Endothelial cell (in vitro differentiated cells): ENCODE results near the gene SLC24A3. TPM values are rescaled to one million over a fixed set of nuclear protein-coding genes. Genes with fewer than 3 reads are reported as not detected.

Experiments used
- DNase-seq: peaks from one replicate; pipeline ENCODE4 v3.0.0; 2021; ENCODE audit warnings: low spot score
- H3K27ac Mint-ChIP-seq: one replicate; pipeline ENCODE4 v1.8.0; 2021; ENCODE audit warnings: mixed read lengths, inconsistent platforms; ENCODE audit not compliant: unreplicated experiment
- H3K27me3 Mint-ChIP-seq: one replicate; pipeline ENCODE4 v1.8.0; 2021; ENCODE audit warnings: mild to moderate bottlenecking, moderate library complexity, mixed read lengths, inconsistent platforms; ENCODE audit not compliant: unreplicated experiment
- H3K36me3 Mint-ChIP-seq: one replicate; pipeline ENCODE4 v1.8.0; 2021; ENCODE audit warnings: mild to moderate bottlenecking, low read depth, mixed read lengths, inconsistent platforms; ENCODE audit not compliant: unreplicated experiment
- H3K4me1 Mint-ChIP-seq: one replicate; pipeline ENCODE4 v1.8.0; 2021; ENCODE audit warnings: mild to moderate bottlenecking, mixed read lengths, inconsistent platforms; ENCODE audit not compliant: unreplicated experiment
- H3K4me3 Mint-ChIP-seq: one replicate; pipeline ENCODE4 v1.8.0; 2021; ENCODE audit warnings: mild to moderate bottlenecking, mixed read lengths, inconsistent platforms; ENCODE audit not compliant: unreplicated experiment
- H3K9me3 Mint-ChIP-seq: one replicate; pipeline ENCODE4 v1.8.0; 2021; ENCODE audit warnings: mixed read lengths, inconsistent platforms; ENCODE audit not compliant: unreplicated experiment
- total RNA-seq: library from RNA; stranded (reverse); fragmentation: NEBNext Ultra II Directional; extraction: Animal tissue kit (Norgen Biotek cat#: 25700); gene quantifications from one replicate; pipeline ENCODE4 v1.2.1, GENCODE V29; 2021; ENCODE audit not compliant: unreplicated experiment
- TF ChIP-seq, protein P1 (sequence below): fragments of 200-600 bp; sonication (generic); IDR thresholded peaks from one replicate; pipeline ENCODE4 v1.5.0; 2021; ENCODE audit warnings: antibody characterized with exemption; ENCODE audit not compliant: unreplicated experiment

The SLC24A3 gene
- total RNA-seq, 1 donor from 2014 or later, result 0.15 TPM

GRCh38 chr20:19236371-19237055 lies 24.1 kb downstream of the SLC24A3 start:
- no peak for DNase-seq
- no peaks in the 10 kb centered on the region for H3K36me3 Mint-ChIP-seq
- H3K4me1 Mint-ChIP-seq, result no peaks in the 10 kb centered on the region
- TF ChIP-seq, protein P1, sequence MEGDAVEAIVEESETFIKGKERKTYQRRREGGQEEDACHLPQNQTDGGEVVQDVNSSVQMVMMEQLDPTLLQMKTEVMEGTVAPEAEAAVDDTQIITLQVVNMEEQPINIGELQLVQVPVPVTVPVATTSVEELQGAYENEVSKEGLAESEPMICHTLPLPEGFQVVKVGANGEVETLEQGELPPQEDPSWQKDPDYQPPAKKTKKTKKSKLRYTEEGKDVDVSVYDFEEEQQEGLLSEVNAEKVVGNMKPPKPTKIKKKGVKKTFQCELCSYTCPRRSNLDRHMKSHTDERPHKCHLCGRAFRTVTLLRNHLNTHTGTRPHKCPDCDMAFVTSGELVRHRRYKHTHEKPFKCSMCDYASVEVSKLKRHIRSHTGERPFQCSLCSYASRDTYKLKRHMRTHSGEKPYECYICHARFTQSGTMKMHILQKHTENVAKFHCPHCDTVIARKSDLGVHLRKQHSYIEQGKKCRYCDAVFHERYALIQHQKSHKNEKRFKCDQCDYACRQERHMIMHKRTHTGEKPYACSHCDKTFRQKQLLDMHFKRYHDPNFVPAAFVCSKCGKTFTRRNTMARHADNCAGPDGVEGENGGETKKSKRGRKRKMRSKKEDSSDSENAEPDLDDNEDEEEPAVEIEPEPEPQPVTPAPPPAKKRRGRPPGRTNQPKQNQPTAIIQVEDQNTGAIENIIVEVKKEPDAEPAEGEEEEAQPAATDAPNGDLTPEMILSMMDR, result no peak
- H3K27me3 Mint-ChIP-seq, result no peaks in the 10 kb centered on the region
- no peaks in the 10 kb centered on the region for H3K9me3 Mint-ChIP-seq
- no peak overlapping the region for H3K27ac Mint-ChIP-seq
- H3K4me3 Mint-ChIP-seq, result no peak overlapping the region

- Mint-ChIP-seq H3K36me3 (no peaks in the 10 kb centered on the region), H3K4me3 (no peak overlapping the region), H3K27me3 (no peaks in the 10 kb centered on the region), H3K4me1 (peaks cover 5% of the 10 kb centered on the region), H3K9me3 (no peaks in the 10 kb centered on the region), H3K27ac (no peak overlapping the region)
- DNase-seq, result no peak
- TF ChIP-seq, protein P1, result no peak
Observed at GRCh38 chr20:19241440-19241839, 29.0 kb downstream of the SLC24A3 start.

DNA sequence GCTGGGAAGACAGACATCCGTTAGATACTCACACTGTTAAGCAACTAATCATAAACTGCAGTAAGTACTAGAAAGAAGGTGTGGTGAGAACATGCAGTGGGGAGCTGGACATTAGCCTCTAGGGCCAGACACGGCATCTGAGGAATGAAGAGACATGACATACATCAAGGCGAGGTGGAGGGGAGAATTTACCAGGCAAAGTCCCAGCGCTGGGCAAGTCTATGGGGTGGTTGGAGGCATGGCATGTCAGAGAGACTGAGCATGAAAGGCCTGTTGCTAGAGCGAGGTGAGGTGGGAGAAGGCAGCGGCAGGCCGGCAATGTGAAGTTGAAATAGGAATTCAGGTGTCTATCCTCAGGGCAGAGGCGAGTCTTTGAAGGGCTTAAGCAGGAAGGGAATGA lies 31.8 kb downstream of the SLC24A3 start:
- no peaks in the 10 kb centered on the region for H3K36me3 Mint-ChIP-seq
- peaks cover 1% of the 10 kb centered on the region for H3K27me3 Mint-ChIP-seq
- H3K27ac Mint-ChIP-seq, result no peak overlapping the region
- H3K4me3 Mint-ChIP-seq, result no peak overlapping the region
- TF ChIP-seq, protein P1, result no peak
- H3K4me1 Mint-ChIP-seq, result peaks cover 5% of the 10 kb centered on the region
- no peaks in the 10 kb centered on the region for H3K9me3 Mint-ChIP-seq
- no peak for DNase-seq

DNA sequence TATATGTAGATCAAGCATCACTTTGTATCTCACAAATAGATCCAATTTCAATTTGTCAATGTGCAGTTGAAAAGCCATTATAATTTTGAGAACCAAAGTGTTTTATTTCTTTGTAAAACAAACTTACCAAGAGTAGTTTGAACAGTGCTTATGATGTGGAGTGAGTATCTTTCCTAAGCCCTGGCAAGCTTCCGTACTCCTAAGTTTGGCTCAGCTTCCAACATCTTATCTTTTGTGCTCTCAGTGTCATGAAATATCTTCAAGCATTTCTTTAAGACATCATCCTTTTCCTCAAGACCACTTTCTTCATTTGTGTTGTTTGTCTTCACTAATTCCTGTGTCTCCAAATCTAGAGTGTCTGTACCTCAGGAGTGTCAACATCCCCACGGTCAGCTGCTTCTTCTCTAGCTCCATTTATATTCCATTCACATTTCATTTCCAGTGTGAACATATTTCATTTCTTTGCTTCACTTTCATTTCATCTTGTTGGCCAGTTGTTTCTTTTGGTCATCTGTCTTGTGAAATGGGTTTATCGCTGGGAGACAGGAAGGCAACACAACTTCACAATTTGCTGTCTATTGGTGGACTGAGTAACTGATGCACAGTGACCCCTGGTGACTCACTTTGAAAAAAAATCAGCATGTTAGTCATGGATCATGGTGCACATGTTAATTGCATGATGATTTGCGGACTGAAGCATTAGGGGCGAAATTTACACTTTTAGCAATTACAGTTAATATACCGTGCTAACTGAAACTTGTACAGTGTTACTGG lies 36.9 kb downstream of the SLC24A3 start:
- H3K4me3 Mint-ChIP-seq, result no peak overlapping the region
- TF ChIP-seq, protein P1, result no peak
- no peaks in the 10 kb centered on the region for H3K36me3 Mint-ChIP-seq
- no peaks in the 10 kb centered on the region for H3K4me1 Mint-ChIP-seq
- no peaks in the 10 kb centered on the region for H3K9me3 Mint-ChIP-seq
- no peak for DNase-seq
- no peak overlapping the region for H3K27ac Mint-ChIP-seq
- peaks cover 1% of the 10 kb centered on the region for H3K27me3 Mint-ChIP-seq

DNA sequence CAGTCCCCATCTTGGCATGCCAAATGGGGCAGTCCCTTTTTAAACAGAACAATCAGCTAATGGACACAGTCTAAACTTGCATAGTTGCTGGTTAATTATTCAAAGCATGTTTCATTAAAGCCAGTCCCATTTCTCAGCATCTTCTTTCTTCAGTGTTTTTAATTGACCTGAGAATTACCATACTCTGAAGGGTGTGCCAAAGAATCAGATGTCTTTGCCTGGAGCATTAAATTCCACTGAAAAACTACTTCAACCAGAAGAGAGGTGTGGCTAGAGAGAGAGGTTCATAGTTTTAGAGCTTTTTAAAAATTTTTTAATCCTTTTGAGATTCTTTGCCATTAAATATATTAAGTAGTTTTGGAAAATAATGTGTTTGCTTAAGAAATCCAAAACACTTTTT lies 37.9 kb downstream of the SLC24A3 start:
- TF ChIP-seq, protein P1, result no peak
- no peak for DNase-seq
- Mint-ChIP-seq H3K4me3 (no peak overlapping the region), H3K4me1 (no peaks in the 10 kb centered on the region), H3K36me3 (no peaks in the 10 kb centered on the region), H3K27me3 (peaks cover 1% of the 10 kb centered on the region), H3K9me3 (no peaks in the 10 kb centered on the region), H3K27ac (no peak overlapping the region)
